ENCODE measurements around the gene FOXB2. TPM values are rescaled to one million over a fixed set of nuclear protein-coding genes. Genes with fewer than 3 reads are reported as not detected.

The FOXB2 gene
- total RNA-seq, 4 donors from 2014 or later, result not detected

- Histone ChIP-seq H3K9me3 (no peaks in the 10 kb centered on the region), H3K27ac (no peak overlapping the region), H3K36me3 (no peaks in the 10 kb centered on the region), H3K27me3 (peaks cover 63 to 64% (median 64%) of the 10 kb centered on the region in 3 donors), H3K4me3 (no peak overlapping the region), H3K4me1 (peaks cover 10 to 21% of the 10 kb centered on the region in 2 donors)
- DNase-seq (no peak), ATAC-seq (no peak)
- TF ChIP-seq CTCF (IDR thresholded peaks at IDR 0.05 in 4 of 5, conservative IDR thresholded peaks at IDR 0.05 in 1 of 5) (no peak), POLR2A (IDR thresholded peaks at IDR 0.05) (no peak)
- intact Hi-C loops (cut with DNase I; ENCODE audit: low total_unique reads) (no loop called here), in situ Hi-C loops (cut with MboI; ENCODE audit: low sequenced_read_pairs in 4 of 4) (no loop called here)
Measured at GRCh38 chr9:77023726-77024125, 4.3 kb downstream of the FOXB2 start.

- H3K9me3 ChIP-seq, result no peaks in the 10 kb centered on the region
- no peak overlapping the region for H3K4me3 ChIP-seq
- in situ Hi-C loops (cut with MboI; ENCODE audit: low sequenced_read_pairs in 4 of 4), result no loop called here
- peaks cover 51 to 53% (median 52%) of the 10 kb centered on the region in 3 donors for H3K27me3 ChIP-seq
- ATAC-seq (no peak), DNase-seq (no peak)
- TF ChIP-seq POLR2A (IDR thresholded peaks at IDR 0.05) (no peak), CTCF (IDR thresholded peaks at IDR 0.05 in 4 of 5, conservative IDR thresholded peaks at IDR 0.05 in 1 of 5) (no peak)
- intact Hi-C loops (cut with DNase I; ENCODE audit: low total_unique reads), result no loop called here
- no peak overlapping the region for H3K27ac ChIP-seq
- peaks cover 6 to 15% of the 10 kb centered on the region in 2 donors for H3K4me1 ChIP-seq
- no peaks in the 10 kb centered on the region for H3K36me3 ChIP-seq
Measured at GRCh38 chr9:77024776-77025545, 5.5 kb downstream of the FOXB2 start.

GRCh38 chr9:77028478-77028877, 9.0 kb downstream of the FOXB2 start:
- Histone ChIP-seq H3K9me3 (no peaks in the 10 kb centered on the region), H3K36me3 (no peaks in the 10 kb centered on the region), H3K27ac (no peak overlapping the region), H3K4me3 (no peak overlapping the region), H3K27me3 (peaks cover 15 to 19% (median 18%) of the 10 kb centered on the region in 3 donors), H3K4me1 (no peaks in the 10 kb centered on the region)
- in situ Hi-C loops (cut with MboI; ENCODE audit: low sequenced_read_pairs in 4 of 4) (no loop called here), intact Hi-C loops (cut with DNase I; ENCODE audit: low total_unique reads) (no loop called here)
- no peak for DNase-seq
- TF ChIP-seq POLR2A (IDR thresholded peaks at IDR 0.05) (no peak), CTCF (IDR thresholded peaks at IDR 0.05 in 4 of 5, conservative IDR thresholded peaks at IDR 0.05 in 1 of 5) (no peak)
- ATAC-seq, result no peak

- TF ChIP-seq POLR2A (IDR thresholded peaks at IDR 0.05), result no peak
- TF ChIP-seq CTCF (IDR thresholded peaks at IDR 0.05 in 4 of 5, conservative IDR thresholded peaks at IDR 0.05 in 1 of 5), result no peak
- Histone ChIP-seq H3K4me3 (no peak overlapping the region), H3K36me3 (no peaks in the 10 kb centered on the region), H3K27ac (no peak overlapping the region), H3K27me3 (peaks cover 6 to 11% (median 7%) of the 10 kb centered on the region in 3 donors), H3K4me1 (no peaks in the 10 kb centered on the region), H3K9me3 (no peaks in the 10 kb centered on the region)
- DNase-seq (no peak), ATAC-seq (no peak)
- intact Hi-C loops (cut with DNase I; ENCODE audit: low total_unique reads), result no loop called here
- in situ Hi-C loops (cut with MboI; ENCODE audit: low sequenced_read_pairs in 4 of 4), result no loop called here
Measured at GRCh38 chr9:77030045-77030444, 10.6 kb downstream of the FOXB2 start.

Measured in gastrocnemius medialis (tissue), 4 donors.